Measurements from ENCODE around the gene RPL7A.
A peak's percentile ranks its signal among the peaks of the same experiment; 100 is the strongest.

RPL7A gene

GRCh38 chr9:133359399-133360175 lies 11.6 kb downstream of the RPL7A start:
- Histone ChIP-seq H3K36me3 (replicated peaks) (peaks cover 61% of the 10 kb centered on the region), H3K4me3 (no peak overlapping the region), H3K9me3 (no peaks in the 10 kb centered on the region), H3K4me1 (peaks cover 11% of the 10 kb centered on the region), H3K27me3 (ENCODE audit: low read depth) (no peaks in the 10 kb centered on the region)
- DNase-seq (ENCODE audit: low spot score in 2 of 2), result peak in 1 of 2 experiments; percentile 61
- in situ Hi-C loops (cut with MboI; ENCODE audit: low sequenced_read_pairs), result no loop called here

GRCh38 chr9:133360400-133361393 lies 12.7 kb downstream of the RPL7A start:
- Histone ChIP-seq H3K36me3 (replicated peaks) (peaks cover 70% of the 10 kb centered on the region), H3K27me3 (ENCODE audit: low read depth) (no peaks in the 10 kb centered on the region), H3K4me3 (no peak overlapping the region), H3K9me3 (no peaks in the 10 kb centered on the region), H3K4me1 (peaks cover 5% of the 10 kb centered on the region)
- in situ Hi-C loops (cut with MboI; ENCODE audit: low sequenced_read_pairs), result no loop called here
- DNase-seq (ENCODE audit: low spot score in 2 of 2), result no peak

GRCh38 chr9:133361507-133362092 lies 13.6 kb downstream of the RPL7A start:
- no peaks in the 10 kb centered on the region for H3K27me3 ChIP-seq (ENCODE audit: low read depth)
- peaks cover 79% of the 10 kb centered on the region for H3K36me3 ChIP-seq (replicated peaks)
- H3K9me3 ChIP-seq, result no peaks in the 10 kb centered on the region
- peaks cover 5% of the 10 kb centered on the region for H3K4me1 ChIP-seq
- H3K4me3 ChIP-seq, result no peak overlapping the region
- in situ Hi-C loops (cut with MboI; ENCODE audit: low sequenced_read_pairs), result no loop called here
- no peak for DNase-seq (ENCODE audit: low spot score in 2 of 2)

- H3K4me3 ChIP-seq, result no peak overlapping the region
- in situ Hi-C loops (cut with MboI; ENCODE audit: low sequenced_read_pairs), result no loop called here
- no peaks in the 10 kb centered on the region for H3K9me3 ChIP-seq
- H3K4me1 ChIP-seq, result peaks cover 3% of the 10 kb centered on the region
- H3K27me3 ChIP-seq (ENCODE audit: low read depth), result no peaks in the 10 kb centered on the region
- DNase-seq (ENCODE audit: low spot score in 2 of 2), result no peak
- peaks cover 87% of the 10 kb centered on the region for H3K36me3 ChIP-seq (replicated peaks)
These were observed 14.5 kb downstream of the RPL7A start for GRCh38 chr9:133362359-133363044.

- no peak for DNase-seq (ENCODE audit: low spot score in 2 of 2)
- peaks cover 86% of the 10 kb centered on the region for H3K36me3 ChIP-seq (replicated peaks)
These were observed 18.4 kb downstream of the RPL7A start for GRCh38 chr9:133366435-133366834.

GRCh38 chr9:133367221-133367620 lies 19.2 kb downstream of the RPL7A start:
- in situ Hi-C loops (cut with MboI; ENCODE audit: low sequenced_read_pairs), result no loop called here
- Histone ChIP-seq H3K4me1 (no peaks in the 10 kb centered on the region), H3K9me3 (no peaks in the 10 kb centered on the region), H3K4me3 (no peak overlapping the region), H3K27me3 (ENCODE audit: low read depth) (no peaks in the 10 kb centered on the region), H3K36me3 (replicated peaks) (peaks cover 85% of the 10 kb centered on the region)
- DNase-seq (ENCODE audit: low spot score in 2 of 2), result no peak

More at GRCh38 chr9:133366435-133366834, 18.4 kb downstream of the RPL7A start:
- in situ Hi-C loops (cut with MboI; ENCODE audit: low sequenced_read_pairs), result no loop called here
- no peak overlapping the region for H3K4me3 ChIP-seq
- no peaks in the 10 kb centered on the region for H3K4me1 ChIP-seq
- H3K27me3 ChIP-seq (ENCODE audit: low read depth), result no peaks in the 10 kb centered on the region
- no peaks in the 10 kb centered on the region for H3K9me3 ChIP-seq

GRCh38 chr9:133367778-133368177 lies 19.8 kb downstream of the RPL7A start:
- Histone ChIP-seq H3K9me3 (no peaks in the 10 kb centered on the region), H3K27me3 (ENCODE audit: low read depth) (no peaks in the 10 kb centered on the region), H3K36me3 (replicated peaks) (peaks cover 85% of the 10 kb centered on the region), H3K4me3 (no peak overlapping the region), H3K4me1 (no peaks in the 10 kb centered on the region)
- DNase-seq (ENCODE audit: low spot score in 2 of 2), result no peak
- in situ Hi-C loops (cut with MboI; ENCODE audit: low sequenced_read_pairs), result no loop called here

- Histone ChIP-seq H3K4me1 (no peaks in the 10 kb centered on the region), H3K4me3 (no peak overlapping the region), H3K27me3 (ENCODE audit: low read depth) (no peaks in the 10 kb centered on the region), H3K36me3 (replicated peaks) (peaks cover 85% of the 10 kb centered on the region), H3K9me3 (no peaks in the 10 kb centered on the region)
- in situ Hi-C loops (cut with MboI; ENCODE audit: low sequenced_read_pairs), result no loop called here
- DNase-seq (ENCODE audit: low spot score in 2 of 2), result no peak
These were observed 20.3 kb downstream of the RPL7A start for GRCh38 chr9:133368249-133368881.

- no peak overlapping the region for H3K4me3 ChIP-seq
- peaks cover 76% of the 10 kb centered on the region for H3K36me3 ChIP-seq (replicated peaks)
- no peaks in the 10 kb centered on the region for H3K9me3 ChIP-seq
- in situ Hi-C loops (cut with MboI; ENCODE audit: low sequenced_read_pairs), result no loop called here
- no peak for DNase-seq (ENCODE audit: low spot score in 2 of 2)
- H3K4me1 ChIP-seq, result no peaks in the 10 kb centered on the region; the same call in 1 of the 2 replicates
- H3K27me3 ChIP-seq (ENCODE audit: low read depth), result no peaks in the 10 kb centered on the region
These were observed 21.4 kb downstream of the RPL7A start for GRCh38 chr9:133369422-133369821.

- peaks cover 75% of the 10 kb centered on the region for H3K36me3 ChIP-seq (replicated peaks)
- no peak for DNase-seq (ENCODE audit: low spot score in 2 of 2)
- in situ Hi-C loops (cut with MboI; ENCODE audit: low sequenced_read_pairs), result no loop called here
- no peaks in the 10 kb centered on the region for H3K9me3 ChIP-seq
- H3K27me3 ChIP-seq (ENCODE audit: low read depth), result no peaks in the 10 kb centered on the region
- H3K4me1 ChIP-seq, result no peaks in the 10 kb centered on the region; the same call in 1 of the 2 replicates
- H3K4me3 ChIP-seq, result no peak overlapping the region
These were observed 21.9 kb downstream of the RPL7A start for GRCh38 chr9:133369933-133370332.

- Histone ChIP-seq H3K9me3 (no peaks in the 10 kb centered on the region), H3K4me3 (no peak overlapping the region), H3K36me3 (replicated peaks) (peaks cover 72% of the 10 kb centered on the region), H3K27me3 (ENCODE audit: low read depth) (no peaks in the 10 kb centered on the region), H3K4me1 (no peaks in the 10 kb centered on the region; the same call in 1 of the 2 replicates)
- in situ Hi-C loops (cut with MboI; ENCODE audit: low sequenced_read_pairs), result no loop called here
- DNase-seq (ENCODE audit: low spot score in 2 of 2), result no peak
These were observed 22.7 kb downstream of the RPL7A start for GRCh38 chr9:133370685-133371084.

- in situ Hi-C loops (cut with MboI; ENCODE audit: low sequenced_read_pairs), result no loop called here
- Histone ChIP-seq H3K4me3 (no peak overlapping the region), H3K9me3 (no peaks in the 10 kb centered on the region), H3K4me1 (peaks cover under 1% of the 10 kb centered on the region; the same call in 1 of the 2 replicates), H3K27me3 (ENCODE audit: low read depth) (no peaks in the 10 kb centered on the region), H3K36me3 (replicated peaks) (peaks cover 66% of the 10 kb centered on the region)
- no peak for DNase-seq (ENCODE audit: low spot score in 2 of 2)
These were observed 23.3 kb downstream of the RPL7A start for GRCh38 chr9:133371261-133371711.

GRCh38 chr9:133372144-133372543 lies 24.1 kb downstream of the RPL7A start:
- in situ Hi-C loops (cut with MboI; ENCODE audit: low sequenced_read_pairs), result no loop called here
- Histone ChIP-seq H3K4me3 (no peak overlapping the region), H3K4me1 (peaks cover 8% of the 10 kb centered on the region), H3K27me3 (ENCODE audit: low read depth) (no peaks in the 10 kb centered on the region), H3K36me3 (replicated peaks) (peaks cover 58% of the 10 kb centered on the region), H3K9me3 (no peaks in the 10 kb centered on the region)
- DNase-seq (ENCODE audit: low spot score in 2 of 2), result no peak

Measured in HAP-1 (cell line).